CD4-positive, alpha-beta T cell treated with Interleukin-17A for 4 hours (primary cell): ENCODE data around the gene MRPL33.
"Not testable (repeated sequence)": the region's sequence is repeated elsewhere in the genome, so short reads cannot be mapped to it uniquely, and the experiment has no call there.

ENCODE experiments used
- DNase-seq: peaks from one replicate; pipeline ENCODE4 v3.0.0-alpha.2; 2020; ENCODE audit warnings: mixed read lengths

Gene MRPL33

DNA sequence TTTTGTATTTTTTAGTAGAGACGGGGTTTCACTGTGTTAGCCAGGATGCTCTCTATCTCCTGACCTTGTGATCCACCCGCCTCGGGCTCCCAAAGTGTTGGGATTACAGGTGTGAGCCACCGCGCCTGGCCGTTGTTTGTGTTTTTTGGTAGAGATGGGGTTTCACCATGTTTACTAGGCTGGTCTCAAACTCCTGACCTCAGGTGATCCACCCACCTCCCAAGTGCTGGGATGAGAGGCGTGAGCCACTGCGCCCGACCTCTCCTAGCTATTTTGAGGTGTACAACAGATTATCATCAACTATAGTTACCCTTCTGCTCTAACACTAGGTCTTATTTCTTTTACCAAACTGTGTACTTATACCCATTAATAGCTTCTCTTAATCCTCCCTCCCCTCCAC lies 28.9 kb upstream of the MRPL33 start:
- no peak for DNase-seq

DNA sequence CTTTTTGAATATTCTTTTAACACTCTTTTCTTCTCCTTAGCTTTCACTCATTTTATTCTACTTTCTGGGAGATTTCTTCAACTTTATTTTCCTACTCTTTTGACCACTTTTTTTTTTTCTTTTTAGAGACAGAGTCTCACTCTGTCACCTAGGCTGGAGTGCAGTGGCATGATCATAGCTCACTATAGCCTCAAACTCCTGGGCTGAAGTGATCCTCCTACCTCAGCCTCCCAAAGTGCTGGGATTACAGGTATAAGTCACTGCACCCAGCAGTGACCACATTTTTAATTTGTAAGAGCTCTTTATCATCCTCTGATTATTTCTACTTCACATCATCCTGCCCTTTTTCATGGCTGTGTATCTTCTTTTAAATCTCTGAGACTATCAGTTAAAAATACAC lies 26.0 kb upstream of the MRPL33 start:
- not testable (repeated sequence) for DNase-seq

DNA sequence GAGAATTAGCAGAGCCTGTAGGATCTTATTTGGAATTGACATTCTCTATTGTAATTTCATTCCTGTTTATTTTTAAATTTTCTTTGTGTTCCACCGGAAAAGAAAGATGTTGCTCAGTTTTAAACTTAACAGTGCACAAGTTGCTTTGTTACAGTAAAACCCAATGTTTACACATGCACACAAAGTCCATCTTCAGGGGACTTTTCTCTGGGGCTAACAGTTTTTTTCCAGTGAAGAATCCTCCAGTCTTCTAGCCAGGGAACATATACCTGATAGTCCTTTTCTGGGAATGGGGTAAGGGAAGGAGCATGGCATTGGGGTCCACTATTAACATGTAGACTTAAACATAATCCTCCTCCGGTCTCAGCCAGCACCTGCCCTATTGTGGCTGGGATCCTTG lies 25.2 kb upstream of the MRPL33 start:
- DNase-seq: no peak

- no peak for DNase-seq
Measured at GRCh38 chr2:27747827-27748352, 23.6 kb upstream of the MRPL33 start.

GRCh38 chr2:27748803-27749554 lies 22.5 kb upstream of the MRPL33 start:
- not testable (repeated sequence) for DNase-seq

DNA sequence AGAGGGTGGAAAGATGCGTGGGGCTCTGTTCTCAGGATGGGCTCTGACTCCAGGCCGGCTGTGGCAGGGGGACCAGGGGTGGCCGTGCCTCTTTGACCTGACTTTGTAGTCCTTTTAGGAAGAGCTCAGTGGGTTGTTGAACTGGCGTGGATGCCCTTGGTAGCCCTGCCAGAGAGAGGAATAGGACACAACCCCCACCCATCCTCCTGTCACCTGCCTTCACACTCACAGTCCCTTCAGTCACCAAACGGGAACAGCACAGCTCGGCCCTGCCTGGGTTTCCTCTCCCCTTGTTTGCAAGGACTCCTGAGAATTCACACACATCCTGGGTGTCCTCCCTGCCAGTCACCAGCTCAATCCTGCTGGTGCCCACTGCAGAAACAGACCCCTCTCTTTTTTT lies 20.1 kb upstream of the MRPL33 start:
- DNase-seq: no peak

DNA sequence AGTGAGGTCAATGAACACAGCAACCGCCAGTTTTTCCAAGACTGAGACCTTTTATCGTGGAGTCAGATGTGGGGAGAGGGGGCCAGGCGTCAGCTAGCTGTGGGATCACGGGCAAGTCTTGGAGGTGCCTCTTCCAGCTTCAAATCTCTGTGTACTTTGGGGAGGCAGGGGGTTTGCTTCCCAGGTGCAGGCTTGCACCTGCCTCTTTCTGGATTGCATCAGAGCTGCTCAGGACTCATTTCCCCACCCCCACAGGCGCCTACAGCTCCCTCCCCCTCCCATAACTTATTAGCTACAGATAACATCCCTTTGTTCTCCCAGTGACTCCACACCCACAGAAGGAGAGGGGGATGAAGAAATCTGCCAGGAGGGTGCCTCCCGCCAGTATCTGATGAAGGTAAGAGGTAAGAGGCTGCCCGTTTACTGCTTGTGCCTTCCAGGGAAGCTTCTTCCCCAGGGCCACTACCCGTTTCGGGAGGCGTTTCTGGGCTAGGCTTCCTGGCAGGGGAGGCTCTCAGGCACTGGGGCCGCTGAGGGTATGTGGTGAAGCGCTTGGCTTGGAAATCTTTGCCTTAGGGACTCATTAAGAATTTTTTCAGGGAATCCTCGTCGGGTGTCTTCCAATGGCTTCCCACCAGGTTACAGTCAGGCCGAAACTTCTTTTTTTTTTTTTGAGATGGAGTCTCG lies 18.8 kb upstream of the MRPL33 start:
- DNase-seq: no peak

- DNase-seq: peak; percentile 68
Measured at GRCh38 chr2:27754138-27754588, 17.4 kb upstream of the MRPL33 start.

- no peak for DNase-seq
Measured at GRCh38 chr2:27754831-27755230, 16.7 kb upstream of the MRPL33 start.

- DNase-seq: no peak
Measured at GRCh38 chr2:27756091-27756490, 15.4 kb upstream of the MRPL33 start.

GRCh38 chr2:27756544-27757498 lies 14.7 kb upstream of the MRPL33 start:
- no peak for DNase-seq

- DNase-seq: no peak
Measured at GRCh38 chr2:27762951-27763906, 8.3 kb upstream of the MRPL33 start.

DNA sequence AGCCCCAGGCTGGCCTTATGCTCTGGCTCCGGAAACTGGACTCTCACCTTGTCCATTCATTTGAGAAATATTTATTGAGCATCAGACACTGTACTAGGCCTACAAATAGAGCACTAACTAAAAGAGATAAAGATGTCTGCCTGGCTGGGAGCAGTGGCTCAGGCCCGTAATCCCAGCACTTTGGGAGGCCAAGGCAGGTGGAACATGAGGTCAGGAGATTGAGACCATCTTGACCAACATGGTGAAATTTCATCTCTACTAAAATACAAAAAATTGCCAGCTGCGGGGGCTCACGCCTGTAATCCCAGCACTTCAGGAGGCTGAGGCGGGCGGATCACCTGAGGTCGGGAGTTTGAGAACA lies 7.6 kb upstream of the MRPL33 start:
- no peak for DNase-seq

GRCh38 chr2:27764526-27764925 lies 7.0 kb upstream of the MRPL33 start:
- DNase-seq: not testable (repeated sequence)

DNA sequence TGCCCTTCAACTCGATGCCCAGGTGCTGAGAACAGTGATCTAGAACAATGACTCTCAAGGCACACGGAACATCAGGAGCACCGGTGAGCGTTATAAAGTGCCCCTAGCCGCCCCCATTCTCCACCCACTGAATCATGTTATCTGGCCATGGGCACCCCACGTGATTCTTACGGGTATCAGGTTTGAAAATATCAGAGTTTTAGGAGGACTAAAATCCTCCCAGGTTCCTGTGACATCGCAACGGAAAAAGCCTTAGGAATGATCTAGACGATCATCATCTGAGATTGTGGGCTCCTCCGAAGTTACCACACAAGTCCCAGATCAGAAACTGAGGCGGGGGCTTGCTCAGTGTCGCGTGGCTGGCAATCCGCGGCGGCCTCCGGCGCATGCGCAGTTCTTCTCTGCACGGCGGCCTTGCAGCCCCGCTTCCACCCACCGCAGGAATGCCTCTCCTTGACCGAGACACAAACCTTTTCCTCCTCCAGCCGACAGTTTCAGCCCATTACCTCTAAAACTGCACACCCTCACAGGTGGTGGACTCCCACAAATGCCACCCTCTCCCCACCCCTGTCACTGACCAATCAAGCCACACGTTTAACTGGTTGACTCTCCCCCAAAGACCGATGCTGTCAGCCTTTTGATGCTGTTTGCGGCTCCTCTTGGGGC lies 5.8 kb upstream of the MRPL33 start:
- peak; percentile 71 for DNase-seq

DNA sequence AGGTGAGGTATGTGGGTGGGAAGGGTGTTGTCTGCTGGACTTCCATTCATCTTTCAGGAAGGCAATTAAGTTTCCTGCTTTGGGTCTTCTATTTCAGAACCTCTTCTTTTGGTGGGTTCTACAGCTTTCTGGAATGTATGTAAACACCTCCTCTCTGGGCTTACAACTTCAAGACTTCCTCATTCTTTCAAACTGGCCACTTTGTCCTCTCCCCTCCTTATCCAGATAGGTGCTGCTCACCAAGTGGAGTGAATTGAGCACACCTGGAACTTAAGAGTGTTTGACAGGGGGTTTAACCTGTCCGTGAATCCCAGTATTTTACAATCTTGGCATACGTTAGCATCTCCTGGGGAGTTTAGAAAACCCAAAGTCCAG lies 5.2 kb upstream of the MRPL33 start:
- no peak for DNase-seq

- no peak for DNase-seq
Measured at GRCh38 chr2:27771202-27771547, 344 bp upstream of the MRPL33 start.

DNA sequence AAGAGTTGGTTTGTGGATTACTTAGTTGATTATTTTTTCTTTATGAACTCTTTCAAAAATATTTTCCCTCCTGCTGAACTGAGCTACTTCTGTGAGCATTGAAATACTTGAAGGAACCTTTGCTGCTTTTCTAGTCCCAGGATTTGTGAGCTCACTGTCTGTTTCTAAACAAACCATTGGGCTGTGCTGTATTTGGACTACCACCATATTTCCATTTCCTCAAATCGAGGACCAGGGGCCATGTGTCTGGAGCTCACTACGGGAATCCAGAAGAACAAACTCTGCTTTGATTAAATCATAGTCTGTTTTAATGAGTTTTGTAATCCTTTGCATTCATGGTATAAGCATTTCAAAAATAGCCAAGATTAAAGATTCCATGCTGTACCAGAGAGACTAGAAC lies 1.3 kb downstream of the MRPL33 start:
- no peak for DNase-seq

GRCh38 chr2:27773959-27774358 lies 2.4 kb downstream of the MRPL33 start:
- DNase-seq: no peak

DNA sequence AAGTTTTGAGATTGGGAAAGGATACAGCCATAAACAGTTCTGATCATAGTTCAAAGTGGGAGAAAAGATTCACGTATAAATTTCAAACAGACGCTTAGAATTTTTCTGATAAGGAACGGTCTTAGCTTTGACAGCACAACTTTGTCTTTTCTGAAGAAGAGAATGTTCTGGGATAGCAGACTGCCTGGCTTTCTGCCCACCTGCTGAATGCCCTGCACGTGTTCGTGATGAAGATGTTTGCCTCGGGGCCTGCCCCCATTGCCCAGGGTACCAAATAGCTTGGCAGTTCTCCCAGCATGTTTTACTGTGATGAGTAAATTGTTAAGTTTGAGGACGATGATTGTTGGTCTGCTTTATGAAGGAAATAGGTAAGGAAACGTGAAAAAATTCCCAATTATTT lies 4.6 kb downstream of the MRPL33 start:
- no peak for DNase-seq

DNA sequence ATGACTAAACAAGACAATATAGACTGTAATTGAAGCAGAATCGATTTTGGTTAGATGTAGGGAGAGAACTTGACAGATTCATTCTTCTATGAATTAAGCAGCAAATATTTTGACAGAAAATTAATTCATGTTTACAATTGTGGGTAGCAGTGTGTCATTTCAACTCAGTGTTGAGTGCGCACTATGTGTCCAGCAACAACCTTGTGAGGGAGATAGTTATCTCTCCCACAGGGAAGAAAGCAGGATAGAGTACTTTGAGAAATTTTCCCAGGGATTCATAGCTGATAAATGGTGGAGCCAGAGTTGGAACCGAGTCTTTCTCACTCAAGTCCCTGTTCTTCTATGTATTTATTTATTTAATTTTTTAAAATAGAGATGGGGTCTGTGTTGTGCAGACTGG lies 5.2 kb downstream of the MRPL33 start:
- no peak for DNase-seq
